HFF-Myc (cell line): ENCODE results near the gene TCP11L1.
A peak's percentile ranks its signal among the peaks of the same experiment; 100 is the strongest.
"Not testable (repeated sequence)": the region's sequence is repeated elsewhere in the genome, so short reads cannot be mapped to it uniquely, and the experiment has no call there.

Experiments used
- DNase-seq: peaks from one replicate; pipeline ENCODE4 v3.0.0-alpha.2; 2011; ENCODE audit warnings: low read depth; ENCODE audit errors: extremely low read depth
- H3K4me3 ChIP-seq: replicated peaks from 2 replicates; pipeline ENCODE4 v1.5.1; 2011; ENCODE audit warnings: low read depth, mild to moderate bottlenecking, control low read depth, low read length
- CTCF ChIP-seq: IDR thresholded peaks from 2 replicates; pipeline ENCODE4 v1.5.1; 2012; ENCODE audit warnings: mild to moderate bottlenecking, low read depth, low read length, control low read depth; ENCODE audit errors: missing control alignments

The TCP11L1 gene

GRCh38 chr11:33027233-33027632, 12.1 kb upstream of the TCP11L1 start:
- TF ChIP-seq CTCF, result no peak
- no peak overlapping the region for H3K4me3 ChIP-seq
- no peak for DNase-seq

GRCh38 chr11:33027846-33028536, 11.4 kb upstream of the TCP11L1 start:
- no peak overlapping the region for H3K4me3 ChIP-seq
- no peak for DNase-seq
- TF ChIP-seq CTCF, result no peak

GRCh38 chr11:33028537-33028914, 10.8 kb upstream of the TCP11L1 start:
- H3K4me3 ChIP-seq, result no peak overlapping the region
- TF ChIP-seq CTCF, result no peak
- no peak for DNase-seq

- not testable (repeated sequence) for H3K4me3 ChIP-seq, DNase-seq
These were observed 10.2 kb upstream of the TCP11L1 start for GRCh38 chr11:33029218-33029617.

GRCh38 chr11:33033493-33033892, 5.9 kb upstream of the TCP11L1 start:
- TF ChIP-seq CTCF, result no peak
- H3K4me3 ChIP-seq, result no peak overlapping the region
- DNase-seq, result no peak

- no peak for DNase-seq
- no peak overlapping the region for H3K4me3 ChIP-seq
- no peak for TF ChIP-seq CTCF
These were observed 4.4 kb upstream of the TCP11L1 start for GRCh38 chr11:33035011-33035410.

- no peak for TF ChIP-seq CTCF
- H3K4me3 ChIP-seq, result peak overlapping the region; percentile 79
- no peak for DNase-seq
These were observed 875 bp downstream of the TCP11L1 start for GRCh38 chr11:33040033-33040861.
